Endothelial cell of umbilical vein (primary cell): Measurements from ENCODE around the gene SMNDC1. TPM values are rescaled to one million over a fixed set of nuclear protein-coding genes. Genes with fewer than 3 reads are reported as not detected.

ENCODE experiments used
- BruUV-seq: library from RNA; stranded (reverse); fragments of 400-500 nt; replicated peaks from 2 replicates; lab custom pipeline; 2021; lab: Mats Ljungman, UMichigan
- CTCF ChIA-PET: fragments of 300-600, 350-600 bp; sonication (Branson Sonifier 250); formaldehyde crosslinking; loops from one replicate; lab custom pipeline; 2021; ENCODE audit warnings: antibody characterized with exemption, inconsistent platforms; lab: Charles Lee
- POLR2A ChIA-PET: fragments of 300-600, 350-600 bp; sonication (Branson Sonifier 250); formaldehyde crosslinking; loops from one replicate; lab custom pipeline; 2021; ENCODE audit warnings: antibody characterized with exemption, inconsistent platforms; lab: Charles Lee
- DNase-seq: peaks from one replicate; pipeline ENCODE4 v3.0.0-alpha.2; 2011; ENCODE audit warnings: low read depth, low spot score
- FAIRE-seq: peaks from 2 replicates; lab custom pipeline; 2011; peaks lifted over from hg19 to GRCh38; lab: Jason Lieb, UNC
- H2AFZ ChIP-seq: 2 replicates; pipeline ENCODE4 v1.6.0; 2012; ENCODE audit warnings: low read depth, low read length, control low read depth, inconsistent platforms
- H3K27ac ChIP-seq: 2 replicates; pipeline ENCODE4 v1.5.1; 2011; ENCODE audit warnings: low read depth, mild to moderate bottlenecking, control low read depth, low read length, moderate library complexity; ENCODE audit not compliant: insufficient read depth
- H3K27me3 ChIP-seq, 2 experiments: 2 replicates each; pipeline versions ENCODE4 v1.6.0 to v1.6.1; 2011; ENCODE audit warnings: low read length in 2 of 2, mixed read lengths in 1 of 2; ENCODE audit not compliant: control insufficient read depth in 2 of 2, insufficient read depth in 2 of 2
- H3K36me3 ChIP-seq, 2 experiments: 2 replicates in 1 of 2; 3 replicates in 1 of 2; pipeline ENCODE4 v1.5.1; 2011; ENCODE audit warnings: low read length in 2 of 2, mild to moderate bottlenecking in 1 of 2, moderate library complexity in 1 of 2; ENCODE audit not compliant: control insufficient read depth in 2 of 2, insufficient read depth in 2 of 2; ENCODE audit errors: extremely low read depth in 1 of 2
- H3K4me1 ChIP-seq: 3 replicates; pipeline ENCODE4 v1.5.1; 2011; ENCODE audit warnings: mild to moderate bottlenecking, low read length; ENCODE audit not compliant: control insufficient read depth, insufficient read depth; ENCODE audit errors: extremely low read depth
- H3K4me2 ChIP-seq: 2 replicates; pipeline ENCODE4 v1.6.1; 2011; ENCODE audit warnings: low read length, control low read depth, mixed read lengths; ENCODE audit not compliant: insufficient read depth
- H3K4me3 ChIP-seq, 3 experiments: fragments of 200-600 bp in 1 of 3; sonication (generic), shearing (Covaris generic) in 1 of 3; replicated peaks in 1 of 3; 2 replicates each; pipeline ENCODE4 v1.5.1; 2011 to 2016; ENCODE audit warnings: control low read depth in 3 of 3, low read length in 3 of 3, mild to moderate bottlenecking in 2 of 3, inconsistent platforms in 1 of 3, low read depth in 1 of 3, moderate library complexity in 1 of 3; ENCODE audit not compliant: insufficient read depth in 1 of 3
- H3K79me2 ChIP-seq: 2 replicates; pipeline ENCODE4 v1.6.0; 2012; ENCODE audit warnings: low read length, inconsistent platforms; ENCODE audit not compliant: control insufficient read depth, insufficient read depth
- H3K9ac ChIP-seq: replicated peaks from 2 replicates; pipeline ENCODE3; 2011; ENCODE audit warnings: low read length, control low read depth; ENCODE audit not compliant: insufficient read depth; ENCODE audit errors: extremely low read depth
- H3K9me1 ChIP-seq: replicated peaks from 3 replicates; pipeline ENCODE4 v1.6.0; 2011; ENCODE audit warnings: mild to moderate bottlenecking, low read length; ENCODE audit not compliant: control insufficient read depth, insufficient read depth; ENCODE audit errors: extremely low read depth
- H3K9me3 ChIP-seq: replicated peaks from 2 replicates; pipeline ENCODE4 v1.5.1; 2012; ENCODE audit warnings: low read length, inconsistent platforms; ENCODE audit not compliant: control insufficient read depth, insufficient read depth
- H4K20me1 ChIP-seq: replicated peaks from 2 replicates; pipeline ENCODE3; 2011; ENCODE audit warnings: mild to moderate bottlenecking, low read length; ENCODE audit not compliant: control insufficient read depth, insufficient read depth; ENCODE audit errors: extremely low read depth
- EZH2 ChIP-seq: IDR thresholded peaks from 2 replicates; pipeline ENCODE4 v1.6.1; 2012; ENCODE audit warnings: borderline replicate concordance, low read depth, mild to moderate bottlenecking, moderate library complexity, low read length, inconsistent platforms; ENCODE audit not compliant: severe bottlenecking
- MAX ChIP-seq: IDR thresholded peaks from 2 replicates; pipeline ENCODE4 v1.6.1; 2011; ENCODE audit not compliant: insufficient read depth, insufficient read length
- POLR2A ChIP-seq: IDR thresholded peaks from 2 replicates; pipeline ENCODE4 v1.6.1; 2012; ENCODE audit warnings: low read depth, mild to moderate bottlenecking, control low read depth, low read length
- POLR2AphosphoS5 ChIP-seq: IDR thresholded peaks from 2 replicates; pipeline ENCODE4 v1.6.1; 2012; ENCODE audit warnings: low read depth, mild to moderate bottlenecking, control low read depth, low read length, moderate library complexity; ENCODE audit not compliant: insufficient read depth
- dilution Hi-C: fragments of 300-500 bp; cut with MboI; formaldehyde crosslinking; loops from one replicate; pipeline ENCODE4 v1.15.0; 2019; ENCODE audit warnings: low sequenced_read_pairs; ENCODE audit not compliant: extremely low pct_ligation_motif_present
- intact Hi-C: fragments of 100-400 bp; cut with micrococcal nuclease; formaldehyde crosslinking; loops from one replicate; pipeline ENCODE4 v1.10.0; 2022
- polyA plus RNA-seq, 4 experiments: library from polyadenylated mRNA; depleted of rRNA in 3 of 4; stranded (reverse) in 3 of 4; unstranded in 1 of 4; fragments of >200 nt; gene quantifications; 2 replicates each; pipeline versions ENCODE4 v1.2.1 to v1.2.3, GENCODE V29; 2011 to 2012; ENCODE audit warnings: missing spikeins in 1 of 4
- total RNA-seq: library from RNA; stranded (reverse); gene quantifications from 2 replicates; pipeline ENCODE4 v1.2.3, GENCODE V29; 2021

The SMNDC1 gene
- total and polyA plus RNA-seq, 2 donors (not counting 3 experiments of a cell fraction or from before 2014, with no cell fraction given): 7.1 to 39.3 TPM

GRCh38 chr10:110267276-110267675 is 37.4 kb downstream of the SMNDC1 start:
- Histone ChIP-seq H3K9me1 (no peaks in the 10 kb centered on the region), H3K9me3 (no peaks in the 10 kb centered on the region), H3K79me2 (no peaks in the 10 kb centered on the region), H3K36me3 (no peaks in the 10 kb centered on the region), H4K20me1 (no peaks in the 10 kb centered on the region), H3K4me1 (no peaks in the 10 kb centered on the region), H2AFZ (no peak overlapping the region), H3K4me2 (no peak overlapping the region), H3K27ac (no peak overlapping the region), H3K9ac (no peak overlapping the region), H3K27me3 (no peaks in the 10 kb centered on the region), H3K4me3 (no peak overlapping the region)
- DNase-seq (no peak), FAIRE-seq (no peak)
- BruUV-seq: no TSS peak
- dilution Hi-C loops: no loop called here
- no peak for TF ChIP-seq EZH2
- POLR2A ChIA-PET: no interaction called here
- CTCF ChIA-PET: interaction anchor here (0.8 to 3.5 kb wide), 4 partner anchors 28 to 383 kb away, joined by 3 to 13 read pairs (median 4); no protein-coding TSS in a partner anchor
- intact Hi-C loops: no loop called here

GRCh38 chr10:110265573-110266193 is 39.0 kb downstream of the SMNDC1 start:
- H3K9ac ChIP-seq: no peak overlapping the region
- H3K4me3 ChIP-seq: no peak overlapping the region
- no peaks in the 10 kb centered on the region for H4K20me1 ChIP-seq
- CTCF ChIA-PET: interaction anchor here (0.9 kb wide), 1 partner anchor 10 kb away, joined by 3 read pairs; no protein-coding TSS in a partner anchor
- no peaks in the 10 kb centered on the region for H3K9me3 ChIP-seq
- no peaks in the 10 kb centered on the region for H3K4me1 ChIP-seq
- no peak overlapping the region for H3K27ac ChIP-seq
- no peak overlapping the region for H2AFZ ChIP-seq
- intact Hi-C loops (no loop called here), dilution Hi-C loops (no loop called here)
- no peaks in the 10 kb centered on the region for H3K9me1 ChIP-seq
- BruUV-seq: no TSS peak
- TF ChIP-seq MAX (no peak), EZH2 (no peak), POLR2A (no peak), POLR2AphosphoS5 (no peak)
- no peak overlapping the region for H3K4me2 ChIP-seq
- no peak for DNase-seq
- no peaks in the 10 kb centered on the region for H3K79me2 ChIP-seq
- POLR2A ChIA-PET: no interaction called here
- FAIRE-seq: no peak
- H3K36me3 ChIP-seq: no peaks in the 10 kb centered on the region
- no peaks in the 10 kb centered on the region for H3K27me3 ChIP-seq
